ENCODE measurements around the gene CD58.

- no peak for TF ChIP-seq POLR2A (IDR thresholded peaks at IDR 0.05)
- TF ChIP-seq CTCF (IDR thresholded peaks at IDR 0.05), result no peak
- no peak for TF ChIP-seq EP300 (IDR thresholded peaks at IDR 0.05)
These were observed 30.7 kb downstream of the CD58 start for GRCh38 chr1:116540088-116540487.
